ENCODE results near the gene PPME1.

The PPME1 gene

DNA sequence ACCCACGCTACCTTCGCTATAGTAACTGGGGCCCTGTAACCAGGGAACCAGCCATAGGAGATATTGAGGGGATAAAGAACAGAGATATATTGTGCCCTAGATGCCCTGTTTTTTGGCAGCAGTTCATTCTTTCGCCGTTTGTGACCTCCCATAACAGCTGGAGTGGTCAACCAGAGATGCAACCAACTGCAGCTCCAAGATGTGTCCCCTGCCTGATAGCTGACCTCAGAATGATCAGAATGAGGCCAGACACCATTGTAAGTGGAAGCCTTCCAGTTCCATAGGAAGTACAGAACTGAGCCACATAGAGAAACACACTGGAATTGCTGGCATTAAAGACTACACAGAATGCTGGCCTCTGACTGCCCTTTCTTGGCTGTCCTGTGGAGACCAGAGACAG is 101.2 kb downstream of the PPME1 start:
- TF ChIP-seq TAF1 (IDR thresholded peaks at IDR 0.05; ENCODE audit: borderline replicate concordance, insufficient read depth, low read length) (no peak), SIN3A (IDR thresholded peaks at IDR 0.05; ENCODE audit: borderline replicate concordance, insufficient read depth, low read length) (no peak), POLR2AphosphoS5 (IDR thresholded peaks at IDR 0.05; ENCODE audit: low read depth, low read length) (no peak), FOXP2 (optimal IDR thresholded peaks at IDR 0.05; ENCODE audit: borderline replicate concordance, extremely low read depth, extremely low read length, insufficient read depth) (no peak)
- TF ChIP-seq, protein P1, sequence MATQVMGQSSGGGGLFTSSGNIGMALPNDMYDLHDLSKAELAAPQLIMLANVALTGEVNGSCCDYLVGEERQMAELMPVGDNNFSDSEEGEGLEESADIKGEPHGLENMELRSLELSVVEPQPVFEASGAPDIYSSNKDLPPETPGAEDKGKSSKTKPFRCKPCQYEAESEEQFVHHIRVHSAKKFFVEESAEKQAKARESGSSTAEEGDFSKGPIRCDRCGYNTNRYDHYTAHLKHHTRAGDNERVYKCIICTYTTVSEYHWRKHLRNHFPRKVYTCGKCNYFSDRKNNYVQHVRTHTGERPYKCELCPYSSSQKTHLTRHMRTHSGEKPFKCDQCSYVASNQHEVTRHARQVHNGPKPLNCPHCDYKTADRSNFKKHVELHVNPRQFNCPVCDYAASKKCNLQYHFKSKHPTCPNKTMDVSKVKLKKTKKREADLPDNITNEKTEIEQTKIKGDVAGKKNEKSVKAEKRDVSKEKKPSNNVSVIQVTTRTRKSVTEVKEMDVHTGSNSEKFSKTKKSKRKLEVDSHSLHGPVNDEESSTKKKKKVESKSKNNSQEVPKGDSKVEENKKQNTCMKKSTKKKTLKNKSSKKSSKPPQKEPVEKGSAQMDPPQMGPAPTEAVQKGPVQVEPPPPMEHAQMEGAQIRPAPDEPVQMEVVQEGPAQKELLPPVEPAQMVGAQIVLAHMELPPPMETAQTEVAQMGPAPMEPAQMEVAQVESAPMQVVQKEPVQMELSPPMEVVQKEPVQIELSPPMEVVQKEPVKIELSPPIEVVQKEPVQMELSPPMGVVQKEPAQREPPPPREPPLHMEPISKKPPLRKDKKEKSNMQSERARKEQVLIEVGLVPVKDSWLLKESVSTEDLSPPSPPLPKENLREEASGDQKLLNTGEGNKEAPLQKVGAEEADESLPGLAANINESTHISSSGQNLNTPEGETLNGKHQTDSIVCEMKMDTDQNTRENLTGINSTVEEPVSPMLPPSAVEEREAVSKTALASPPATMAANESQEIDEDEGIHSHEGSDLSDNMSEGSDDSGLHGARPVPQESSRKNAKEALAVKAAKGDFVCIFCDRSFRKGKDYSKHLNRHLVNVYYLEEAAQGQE (IDR thresholded peaks at IDR 0.05; ENCODE audit: insufficient read depth in 1 of 2, low read depth in 2 of 2, low read length in 2 of 2) = no peak

DNA sequence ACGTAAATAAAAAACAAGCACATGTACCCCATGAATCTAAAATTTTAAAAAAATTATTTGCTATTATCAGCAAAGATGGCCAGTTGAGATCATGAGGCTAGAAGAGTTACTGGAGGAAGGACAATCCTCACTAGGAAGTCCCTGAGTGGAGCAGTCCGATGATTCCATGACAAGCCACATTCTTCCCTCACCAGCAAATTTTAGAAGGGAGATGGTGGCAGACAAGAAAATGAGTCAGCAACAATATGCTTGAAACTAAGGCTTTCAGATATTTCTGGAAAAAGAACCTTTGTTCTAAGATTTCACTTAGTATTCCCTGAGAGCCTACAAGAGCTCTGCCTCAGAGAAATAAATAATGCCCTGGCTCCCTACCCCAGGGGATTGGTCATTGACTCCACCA is 105.5 kb downstream of the PPME1 start:
- no peak for TF ChIP-seq FOXP2 (optimal IDR thresholded peaks at IDR 0.05; ENCODE audit: borderline replicate concordance, extremely low read depth, extremely low read length, insufficient read depth)
- TF ChIP-seq TAF1 (IDR thresholded peaks at IDR 0.05; ENCODE audit: borderline replicate concordance, insufficient read depth, low read length) = no peak
- no peak for TF ChIP-seq POLR2AphosphoS5 (IDR thresholded peaks at IDR 0.05; ENCODE audit: low read depth, low read length)
- TF ChIP-seq SIN3A (IDR thresholded peaks at IDR 0.05; ENCODE audit: borderline replicate concordance, insufficient read depth, low read length) = no peak
- TF ChIP-seq, protein P1 (IDR thresholded peaks at IDR 0.05; ENCODE audit: insufficient read depth in 1 of 2, low read depth in 2 of 2, low read length in 2 of 2) = no peak

DNA sequence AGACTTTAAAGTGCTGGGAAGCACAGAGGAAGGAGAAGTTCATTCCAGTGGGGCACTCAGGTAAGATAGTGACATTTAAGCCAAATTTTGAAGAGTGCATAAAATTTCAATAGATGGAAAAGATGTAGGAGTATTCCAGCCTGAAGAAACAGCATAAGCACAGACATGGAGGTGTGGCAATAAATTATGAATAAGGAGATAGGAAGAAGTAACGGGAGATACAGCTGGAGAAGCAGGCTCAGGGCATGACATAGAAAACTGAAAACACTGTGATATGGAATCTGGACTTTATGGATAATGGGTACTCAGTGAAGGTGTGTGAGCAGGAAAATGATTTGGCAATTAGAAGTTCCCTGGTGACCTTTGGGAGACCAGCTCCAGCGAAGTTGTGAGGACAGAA is 107.0 kb downstream of the PPME1 start:
- TF ChIP-seq TAF1 (IDR thresholded peaks at IDR 0.05; ENCODE audit: borderline replicate concordance, insufficient read depth, low read length) = no peak
- TF ChIP-seq SIN3A (IDR thresholded peaks at IDR 0.05; ENCODE audit: borderline replicate concordance, insufficient read depth, low read length) = no peak
- TF ChIP-seq, protein P1 (IDR thresholded peaks at IDR 0.05; ENCODE audit: insufficient read depth in 1 of 2, low read depth in 2 of 2, low read length in 2 of 2) = no peak
- TF ChIP-seq FOXP2 (optimal IDR thresholded peaks at IDR 0.05; ENCODE audit: borderline replicate concordance, extremely low read depth, extremely low read length, insufficient read depth) = no peak
- no peak for TF ChIP-seq POLR2AphosphoS5 (IDR thresholded peaks at IDR 0.05; ENCODE audit: low read depth, low read length)

DNA sequence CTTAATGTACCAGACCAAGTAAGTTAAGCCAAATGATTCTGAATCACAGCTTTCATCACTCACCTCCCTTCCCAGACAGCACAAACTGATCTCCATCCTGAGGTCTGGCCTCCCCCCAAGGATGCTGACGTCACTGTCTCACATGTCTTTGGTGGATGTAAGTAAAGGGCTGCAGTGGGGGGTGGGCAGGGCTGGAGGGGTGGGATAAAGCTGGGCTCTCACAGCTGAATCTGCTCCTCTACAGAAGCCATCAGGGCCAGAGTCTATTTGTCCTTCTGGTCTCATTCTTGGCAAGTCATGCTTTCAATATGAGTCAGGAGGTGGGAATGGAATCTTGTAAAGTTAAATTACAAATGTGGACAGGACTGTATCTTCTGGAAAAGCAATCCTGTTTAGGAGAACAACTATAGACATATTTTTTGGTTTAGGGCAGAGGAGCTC is 107.7 kb downstream of the PPME1 start:
- TF ChIP-seq, protein P1 (IDR thresholded peaks at IDR 0.05; ENCODE audit: insufficient read depth in 1 of 2, low read depth in 2 of 2, low read length in 2 of 2) = no peak
- TF ChIP-seq POLR2AphosphoS5 (IDR thresholded peaks at IDR 0.05; ENCODE audit: low read depth, low read length) (no peak), FOXP2 (optimal IDR thresholded peaks at IDR 0.05; ENCODE audit: borderline replicate concordance, extremely low read depth, extremely low read length, insufficient read depth) (peak; percentile 38), TAF1 (IDR thresholded peaks at IDR 0.05; ENCODE audit: borderline replicate concordance, insufficient read depth, low read length) (no peak), SIN3A (IDR thresholded peaks at IDR 0.05; ENCODE audit: borderline replicate concordance, insufficient read depth, low read length) (no peak)

DNA sequence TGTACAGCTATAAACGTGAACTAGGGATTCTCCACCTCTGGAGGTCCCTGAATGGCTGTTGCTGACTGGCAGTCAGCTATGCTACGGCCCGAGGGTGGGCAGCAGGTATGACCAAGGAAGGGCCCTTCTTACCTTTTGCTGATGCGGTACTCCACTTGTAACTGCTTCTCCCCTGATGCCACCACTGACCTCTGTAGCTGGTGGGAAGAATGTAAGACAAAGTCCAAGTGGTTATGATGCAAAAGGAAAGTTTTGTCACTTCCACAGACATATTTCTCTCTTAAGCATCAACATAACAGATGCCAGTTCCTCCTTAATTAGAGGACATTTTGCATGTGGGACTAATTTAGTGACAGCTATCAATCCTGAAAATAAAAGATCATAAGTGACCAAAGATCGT is 108.2 kb downstream of the PPME1 start:
- no peak for TF ChIP-seq POLR2AphosphoS5 (IDR thresholded peaks at IDR 0.05; ENCODE audit: low read depth, low read length)
- no peak for TF ChIP-seq FOXP2 (optimal IDR thresholded peaks at IDR 0.05; ENCODE audit: borderline replicate concordance, extremely low read depth, extremely low read length, insufficient read depth)
- no peak for TF ChIP-seq SIN3A (IDR thresholded peaks at IDR 0.05; ENCODE audit: borderline replicate concordance, insufficient read depth, low read length)
- TF ChIP-seq, protein P1 (IDR thresholded peaks at IDR 0.05; ENCODE audit: insufficient read depth in 1 of 2, low read depth in 2 of 2, low read length in 2 of 2) = no peak
- TF ChIP-seq TAF1 (IDR thresholded peaks at IDR 0.05; ENCODE audit: borderline replicate concordance, insufficient read depth, low read length) = no peak
